ENCODE measurements around the gene RNF212.

DNA sequence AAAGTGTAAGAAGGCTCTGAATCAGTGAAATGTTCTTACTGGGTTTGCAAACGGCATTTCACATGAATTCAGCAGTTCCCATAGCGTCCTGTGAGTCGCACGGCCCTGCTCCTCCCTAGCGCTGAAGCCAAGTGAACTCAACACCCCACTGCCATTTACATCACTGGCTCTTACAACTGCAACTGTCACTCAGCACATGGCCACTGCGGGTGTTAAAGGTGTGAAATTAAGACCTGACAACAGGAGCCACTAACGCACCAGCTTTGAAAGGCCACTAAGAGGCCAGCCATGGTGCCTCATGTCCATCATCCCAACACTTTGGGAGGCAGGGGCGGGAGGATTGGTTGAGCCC, 31.7 kb downstream of the RNF212 start:
- no peak for TF ChIP-seq CTCF (conservative IDR thresholded peaks at IDR 0.05; ENCODE audit: low read depth in 2 of 2)
- no peak for TF ChIP-seq POLR2AphosphoS5 (IDR thresholded peaks at IDR 0.05; ENCODE audit: low read depth)
- no peak for TF ChIP-seq EZH2phosphoT487 (IDR thresholded peaks at IDR 0.05; ENCODE audit: unreplicated experiment)
- TF ChIP-seq EZH2 (IDR thresholded peaks at IDR 0.05; ENCODE audit: low read depth, unreplicated experiment): no peak
- no peak for TF ChIP-seq CREB1 (CRISPR knock-in tag; IDR thresholded peaks at IDR 0.05; ENCODE audit: low read depth)
- no peak for TF ChIP-seq JUNB (IDR thresholded peaks at IDR 0.05; ENCODE audit: unreplicated experiment)
- no peak for TF ChIP-seq REST (IDR thresholded peaks at IDR 0.05; ENCODE audit: unreplicated experiment)
- TF ChIP-seq ZNF114 (CRISPR knock-in tag; IDR thresholded peaks at IDR 0.05): no peak
- no peak for TF ChIP-seq NANOG (IDR thresholded peaks at IDR 0.05; ENCODE audit: borderline replicate concordance)
- TF ChIP-seq, protein P1, sequence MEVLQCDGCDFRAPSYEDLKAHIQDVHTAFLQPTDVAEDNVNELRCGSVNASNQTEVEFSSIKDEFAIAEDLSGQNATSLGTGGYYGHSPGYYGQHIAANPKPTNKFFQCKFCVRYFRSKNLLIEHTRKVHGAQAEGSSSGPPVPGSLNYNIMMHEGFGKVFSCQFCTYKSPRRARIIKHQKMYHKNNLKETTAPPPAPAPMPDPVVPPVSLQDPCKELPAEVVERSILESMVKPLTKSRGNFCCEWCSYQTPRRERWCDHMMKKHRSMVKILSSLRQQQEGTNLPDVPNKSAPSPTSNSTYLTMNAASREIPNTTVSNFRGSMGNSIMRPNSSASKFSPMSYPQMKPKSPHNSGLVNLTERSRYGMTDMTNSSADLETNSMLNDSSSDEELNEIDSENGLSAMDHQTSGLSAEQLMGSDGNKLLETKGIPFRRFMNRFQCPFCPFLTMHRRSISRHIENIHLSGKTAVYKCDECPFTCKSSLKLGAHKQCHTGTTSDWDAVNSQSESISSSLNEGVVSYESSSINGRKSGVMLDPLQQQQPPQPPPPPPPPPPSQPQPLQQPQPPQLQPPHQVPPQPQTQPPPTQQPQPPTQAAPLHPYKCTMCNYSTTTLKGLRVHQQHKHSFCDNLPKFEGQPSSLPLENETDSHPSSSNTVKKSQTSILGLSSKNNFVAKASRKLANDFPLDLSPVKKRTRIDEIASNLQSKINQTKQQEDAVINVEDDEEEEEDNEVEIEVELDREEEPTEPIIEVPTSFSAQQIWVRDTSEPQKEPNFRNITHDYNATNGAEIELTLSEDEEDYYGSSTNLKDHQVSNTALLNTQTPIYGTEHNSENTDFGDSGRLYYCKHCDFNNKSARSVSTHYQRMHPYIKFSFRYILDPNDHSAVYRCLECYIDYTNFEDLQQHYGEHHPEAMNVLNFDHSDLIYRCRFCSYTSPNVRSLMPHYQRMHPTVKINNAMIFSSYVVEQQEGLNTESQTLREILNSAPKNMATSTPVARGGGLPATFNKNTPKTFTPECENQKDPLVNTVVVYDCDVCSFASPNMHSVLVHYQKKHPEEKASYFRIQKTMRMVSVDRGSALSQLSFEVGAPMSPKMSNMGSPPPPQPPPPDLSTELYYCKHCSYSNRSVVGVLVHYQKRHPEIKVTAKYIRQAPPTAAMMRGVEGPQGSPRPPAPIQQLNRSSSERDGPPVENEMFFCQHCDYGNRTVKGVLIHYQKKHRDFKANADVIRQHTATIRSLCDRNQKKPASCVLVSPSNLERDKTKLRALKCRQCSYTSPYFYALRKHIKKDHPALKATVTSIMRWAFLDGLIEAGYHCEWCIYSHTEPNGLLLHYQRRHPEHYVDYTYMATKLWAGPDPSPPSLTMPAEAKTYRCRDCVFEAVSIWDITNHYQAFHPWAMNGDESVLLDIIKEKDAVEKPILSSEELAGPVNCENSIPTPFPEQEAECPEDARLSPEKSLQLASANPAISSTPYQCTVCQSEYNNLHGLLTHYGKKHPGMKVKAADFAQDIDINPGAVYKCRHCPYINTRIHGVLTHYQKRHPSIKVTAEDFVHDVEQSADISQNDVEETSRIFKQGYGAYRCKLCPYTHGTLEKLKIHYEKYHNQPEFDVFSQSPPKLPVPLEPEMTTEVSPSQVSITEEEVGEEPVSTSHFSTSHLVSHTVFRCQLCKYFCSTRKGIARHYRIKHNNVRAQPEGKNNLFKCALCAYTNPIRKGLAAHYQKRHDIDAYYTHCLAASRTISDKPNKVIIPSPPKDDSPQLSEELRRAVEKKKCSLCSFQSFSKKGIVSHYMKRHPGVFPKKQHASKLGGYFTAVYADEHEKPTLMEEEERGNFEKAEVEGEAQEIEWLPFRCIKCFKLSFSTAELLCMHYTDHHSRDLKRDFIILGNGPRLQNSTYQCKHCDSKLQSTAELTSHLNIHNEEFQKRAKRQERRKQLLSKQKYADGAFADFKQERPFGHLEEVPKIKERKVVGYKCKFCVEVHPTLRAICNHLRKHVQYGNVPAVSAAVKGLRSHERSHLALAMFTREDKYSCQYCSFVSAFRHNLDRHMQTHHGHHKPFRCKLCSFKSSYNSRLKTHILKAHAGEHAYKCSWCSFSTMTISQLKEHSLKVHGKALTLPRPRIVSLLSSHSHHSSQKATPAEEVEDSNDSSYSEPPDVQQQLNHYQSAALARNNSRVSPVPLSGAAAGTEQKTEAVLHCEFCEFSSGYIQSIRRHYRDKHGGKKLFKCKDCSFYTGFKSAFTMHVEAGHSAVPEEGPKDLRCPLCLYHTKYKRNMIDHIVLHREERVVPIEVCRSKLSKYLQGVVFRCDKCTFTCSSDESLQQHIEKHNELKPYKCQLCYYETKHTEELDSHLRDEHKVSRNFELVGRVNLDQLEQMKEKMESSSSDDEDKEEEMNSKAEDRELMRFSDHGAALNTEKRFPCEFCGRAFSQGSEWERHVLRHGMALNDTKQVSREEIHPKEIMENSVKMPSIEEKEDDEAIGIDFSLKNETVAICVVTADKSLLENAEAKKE (CRISPR knock-in tag; IDR thresholded peaks at IDR 0.05): no peak

All from GM23338 (cell line).